OCI-LY3 (cell line): Measurements from ENCODE around the gene SLC25A43.

ENCODE experiments used
- EZH2phosphoT487 ChIP-seq: fragments of 200-600 bp; shearing (Covaris generic); IDR thresholded peaks from 2 replicates; pipeline ENCODE4 v1.6.1; 2018; ENCODE audit warnings: antibody characterized with exemption, mixed run types, low read depth
- TF ChIP-seq, protein P1 (sequence below): fragments of 200-600, 300-600 bp; sonication (generic); IDR thresholded peaks from 2 replicates; pipeline ENCODE4 v1.5.1; 2014; ENCODE audit warnings: antibody characterized with exemption, low read length, low read depth

DNA sequence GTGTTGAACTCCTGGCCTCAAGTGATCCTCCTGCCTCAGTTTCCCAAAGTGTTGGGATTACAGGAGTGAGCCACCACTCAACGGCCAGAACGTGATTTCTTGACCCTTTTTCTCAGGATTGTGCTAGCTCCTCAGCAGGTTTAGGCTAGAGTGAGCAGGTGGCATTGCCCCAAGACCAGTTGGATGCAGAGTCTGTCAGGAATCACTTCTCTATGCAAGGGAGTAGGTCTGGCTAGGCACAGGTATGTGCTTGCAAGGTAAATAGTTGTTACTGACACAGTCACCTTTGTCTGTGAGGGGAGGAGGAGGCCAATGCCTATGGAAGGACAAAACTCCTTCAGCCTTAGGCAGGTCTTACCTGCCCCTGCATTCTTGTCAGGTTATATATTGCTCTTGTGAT lies 93.3 kb downstream of the SLC25A43 start:
- TF ChIP-seq, protein P1, sequence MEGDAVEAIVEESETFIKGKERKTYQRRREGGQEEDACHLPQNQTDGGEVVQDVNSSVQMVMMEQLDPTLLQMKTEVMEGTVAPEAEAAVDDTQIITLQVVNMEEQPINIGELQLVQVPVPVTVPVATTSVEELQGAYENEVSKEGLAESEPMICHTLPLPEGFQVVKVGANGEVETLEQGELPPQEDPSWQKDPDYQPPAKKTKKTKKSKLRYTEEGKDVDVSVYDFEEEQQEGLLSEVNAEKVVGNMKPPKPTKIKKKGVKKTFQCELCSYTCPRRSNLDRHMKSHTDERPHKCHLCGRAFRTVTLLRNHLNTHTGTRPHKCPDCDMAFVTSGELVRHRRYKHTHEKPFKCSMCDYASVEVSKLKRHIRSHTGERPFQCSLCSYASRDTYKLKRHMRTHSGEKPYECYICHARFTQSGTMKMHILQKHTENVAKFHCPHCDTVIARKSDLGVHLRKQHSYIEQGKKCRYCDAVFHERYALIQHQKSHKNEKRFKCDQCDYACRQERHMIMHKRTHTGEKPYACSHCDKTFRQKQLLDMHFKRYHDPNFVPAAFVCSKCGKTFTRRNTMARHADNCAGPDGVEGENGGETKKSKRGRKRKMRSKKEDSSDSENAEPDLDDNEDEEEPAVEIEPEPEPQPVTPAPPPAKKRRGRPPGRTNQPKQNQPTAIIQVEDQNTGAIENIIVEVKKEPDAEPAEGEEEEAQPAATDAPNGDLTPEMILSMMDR, result no peak
- no peak for TF ChIP-seq EZH2phosphoT487
